A673 (cell line): ENCODE data around the gene FRMD6. TPM values are rescaled to one million over a fixed set of nuclear protein-coding genes. Genes with fewer than 3 reads are reported as not detected.

Experiments used
- BruUV-seq: library from RNA; stranded (reverse); fragments of 400-500 nt; replicated peaks from 2 replicates; lab custom pipeline; 2021; lab: Mats Ljungman, UMichigan
- CTCF ChIA-PET: fragments of 300-600 bp; sonication (Branson Sonifier 250); formaldehyde crosslinking; loops from one replicate; lab custom pipeline; 2022; ENCODE audit warnings: antibody characterized with exemption; lab: Charles Lee
- POLR2A ChIA-PET: fragments of 300-600 bp; sonication (Branson Sonifier 250); formaldehyde crosslinking; loops from one replicate; lab custom pipeline; 2022; ENCODE audit warnings: antibody characterized with exemption; ENCODE audit not compliant: low non-redundant PET; lab: Charles Lee
- DNase-seq: peaks from one replicate; pipeline ENCODE4 v3.0.0-alpha.2; 2015; ENCODE audit warnings: low spot score
- H3K27ac ChIP-seq: fragments of 200-600 bp; sonication (generic); 2 replicates; pipeline ENCODE4 v1.5.1; 2016; ENCODE audit warnings: mixed run types, low read depth, mild to moderate bottlenecking, mixed read lengths, antibody characterized with exemption, low read length; ENCODE audit not compliant: poor library complexity, severe bottlenecking
- H3K27me3 ChIP-seq: fragments of 200-600 bp; sonication (generic); replicated peaks from 2 replicates; pipeline ENCODE4 v1.6.1; 2017; ENCODE audit warnings: mixed run types, low read depth, mild to moderate bottlenecking, mixed read lengths, antibody characterized with exemption, low read length; ENCODE audit not compliant: insufficient read depth, poor library complexity
- H3K36me3 ChIP-seq: fragments of 200-600 bp; sonication (generic); 2 replicates; pipeline ENCODE4 v1.6.1; 2016; ENCODE audit warnings: mixed run types, mild to moderate bottlenecking, mixed read lengths, antibody characterized with exemption, low read length; ENCODE audit not compliant: insufficient read depth, poor library complexity, severe bottlenecking
- H3K4me1 ChIP-seq: fragments of 200-600 bp; sonication (generic); 2 replicates; pipeline ENCODE4 v1.6.1; 2017; ENCODE audit warnings: mixed run types, mild to moderate bottlenecking, mixed read lengths, antibody characterized with exemption, low read length; ENCODE audit not compliant: insufficient read depth, poor library complexity, severe bottlenecking
- H3K4me3 ChIP-seq: fragments of 200-600 bp; sonication (generic); 2 replicates; pipeline ENCODE4 v1.5.1; 2016; ENCODE audit warnings: low read depth, mixed run types, mild to moderate bottlenecking, mixed read lengths, low read length; ENCODE audit not compliant: poor library complexity, severe bottlenecking
- H3K9me3 ChIP-seq: fragments of 200-600 bp; sonication (generic); 2 replicates; pipeline ENCODE4 v1.6.1; 2016; ENCODE audit warnings: mixed run types, low read depth, mild to moderate bottlenecking, mixed read lengths, antibody characterized with exemption, low read length; ENCODE audit not compliant: poor library complexity, severe bottlenecking
- CTCF ChIP-seq: fragments of 300-800, 200-600 bp; sonication (generic); conservative IDR thresholded peaks from 2 replicates; pipeline ENCODE4 v1.5.1; 2017; ENCODE audit warnings: low read depth, mild to moderate bottlenecking, antibody characterized with exemption, low read length, moderate library complexity, mixed read lengths
- EZH2 ChIP-seq: fragments of 200-600 bp; sonication (generic); IDR thresholded peaks from 2 replicates; pipeline ENCODE4 v1.6.1; 2017; ENCODE audit warnings: borderline replicate concordance, low read depth, mild to moderate bottlenecking, mixed read lengths, antibody characterized with exemption, low read length; ENCODE audit not compliant: poor library complexity, severe bottlenecking
- intact Hi-C: fragments of 100-400 bp; cut with micrococcal nuclease; formaldehyde crosslinking; loops from one replicate; pipeline ENCODE4 v1.10.0; 2022; ENCODE audit not compliant: unreplicated experiment
- total RNA-seq: library from RNA; stranded (reverse); gene quantifications from 2 replicates; pipeline ENCODE4 v1.2.3, GENCODE V29; 2021

The FRMD6 gene
- total RNA-seq, 1 experiment from 2014 or later = 27.6 TPM

GRCh38 chr14:51643140-51643539 lies 8.6 kb upstream of the FRMD6 start:
- intact Hi-C loops = no loop called here
- Histone ChIP-seq H3K4me3 (no peak overlapping the region), H3K27me3 (no peaks in the 10 kb centered on the region), H3K36me3 (no peaks in the 10 kb centered on the region), H3K4me1 (peaks cover 3% of the 10 kb centered on the region), H3K27ac (no peak overlapping the region), H3K9me3 (no peaks in the 10 kb centered on the region)
- TF ChIP-seq CTCF = no peak
- TF ChIP-seq EZH2 = no peak
- CTCF ChIA-PET = no interaction called here
- DNase-seq = no peak
- BruUV-seq = no TSS peak
- POLR2A ChIA-PET = no interaction called here

GRCh38 chr14:51644217-51644933 lies 7.3 kb upstream of the FRMD6 start:
- intact Hi-C loops = no loop called here
- no peak overlapping the region for H3K27ac ChIP-seq
- no TSS peak for BruUV-seq
- H3K9me3 ChIP-seq = no peaks in the 10 kb centered on the region
- POLR2A ChIA-PET = no interaction called here
- H3K27me3 ChIP-seq = no peaks in the 10 kb centered on the region
- TF ChIP-seq CTCF (no peak), EZH2 (no peak)
- DNase-seq = no peak
- H3K4me3 ChIP-seq = no peak overlapping the region
- H3K36me3 ChIP-seq = no peaks in the 10 kb centered on the region
- H3K4me1 ChIP-seq = peaks cover 3% of the 10 kb centered on the region
- CTCF ChIA-PET = no interaction called here

DNA sequence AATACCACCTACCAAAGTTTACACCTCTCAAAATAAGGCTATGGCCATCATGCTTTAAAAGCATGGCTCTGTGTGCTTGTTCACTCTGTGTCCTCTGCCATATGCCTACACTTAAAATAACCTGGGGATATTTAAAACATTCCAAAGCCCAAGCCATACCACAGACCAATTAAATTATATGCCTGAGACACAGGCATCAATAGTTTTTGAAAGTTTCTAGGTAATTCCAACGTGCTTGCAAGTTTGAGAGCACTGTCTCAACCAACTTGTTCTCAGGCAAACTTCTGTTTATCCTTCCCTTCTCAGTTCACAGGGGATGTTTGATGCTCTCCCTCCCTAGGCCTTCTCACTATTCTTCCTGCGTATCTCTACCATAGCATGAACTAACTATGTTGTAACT lies 3.4 kb upstream of the FRMD6 start:
- POLR2A ChIA-PET = no interaction called here

More for the DNA sequence above, 3.4 kb upstream of the FRMD6 start:
- no peak overlapping the region for H3K27ac ChIP-seq
- no TSS peak for BruUV-seq
- no peaks in the 10 kb centered on the region for H3K27me3 ChIP-seq
- intact Hi-C loops = no loop called here
- no peak for DNase-seq
- no peak overlapping the region for H3K4me3 ChIP-seq
- no peaks in the 10 kb centered on the region for H3K36me3 ChIP-seq
- H3K4me1 ChIP-seq = peaks cover 4% of the 10 kb centered on the region
- TF ChIP-seq CTCF (no peak), EZH2 (no peak)
- CTCF ChIA-PET = no interaction called here
- H3K9me3 ChIP-seq = no peaks in the 10 kb centered on the region
